ENCODE data around the gene ITPR2.

ITPR2 gene

DNA sequence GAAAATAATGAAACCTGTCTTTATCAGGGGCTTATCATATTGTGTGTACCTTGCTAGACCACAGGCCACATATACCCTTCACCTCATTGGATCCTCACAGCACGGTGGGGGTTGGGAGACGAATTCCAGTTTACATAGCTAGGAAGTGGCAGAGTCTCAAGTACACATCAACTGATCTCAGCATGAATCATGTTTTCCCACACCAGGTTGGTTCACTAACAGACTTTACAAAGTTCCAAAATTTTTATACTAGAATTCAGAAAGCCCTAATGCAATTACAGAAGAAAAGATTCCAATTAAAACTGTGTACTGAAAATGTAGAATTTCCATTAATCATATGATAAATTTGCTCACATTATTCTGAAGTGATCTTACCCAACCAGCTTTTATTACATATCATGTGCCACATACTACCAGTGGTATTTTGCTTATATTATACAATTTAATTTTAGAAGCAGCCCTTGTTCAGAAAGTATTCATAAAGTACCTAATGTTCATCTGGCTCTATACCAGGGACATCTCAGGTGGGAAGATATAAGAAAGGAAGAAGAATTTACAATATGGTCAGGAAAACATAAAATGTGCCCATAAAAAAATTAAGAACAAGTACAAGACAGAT lies 196.2 kb downstream of the ITPR2 start:
- TF ChIP-seq CTCF (conservative IDR thresholded peaks at IDR 0.05; ENCODE audit: control insufficient read depth, insufficient read depth, low read depth, low read length), result no peak
- peak; percentile 75 for DNase-seq (ENCODE audit: low read depth)

GRCh38 chr12:26633591-26634210 lies 199.3 kb downstream of the ITPR2 start:
- DNase-seq (ENCODE audit: low read depth), result peak; percentile 84
- no peak overlapping the region for H3K4me3 ChIP-seq (ENCODE audit: control insufficient read depth, low read depth, low read length)
- TF ChIP-seq CTCF (conservative IDR thresholded peaks at IDR 0.05; ENCODE audit: control insufficient read depth, insufficient read depth, low read depth, low read length), result no peak

More for the DNA sequence above, 196.2 kb downstream of the ITPR2 start:
- no peak overlapping the region for H3K4me3 ChIP-seq (ENCODE audit: control insufficient read depth, low read depth, low read length)

DNA sequence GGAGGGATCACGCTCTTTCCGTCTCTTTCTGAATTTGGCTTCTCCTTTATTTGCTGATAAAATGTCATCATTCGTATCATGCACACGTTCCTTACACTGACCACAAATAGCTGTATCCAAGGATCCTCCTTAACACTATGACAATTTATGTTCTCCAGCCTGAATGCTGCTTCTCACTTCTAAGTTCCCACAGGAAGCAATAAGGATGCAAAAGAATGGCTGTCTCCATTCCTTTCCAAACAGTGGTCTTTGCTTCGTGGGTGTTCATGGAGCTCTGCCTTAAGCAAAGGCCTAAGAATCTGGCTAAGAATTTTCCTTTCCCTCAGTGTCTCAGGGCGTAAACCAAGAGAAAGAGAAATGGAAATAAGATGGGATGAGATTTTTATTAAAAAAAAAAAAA lies 200.2 kb downstream of the ITPR2 start:
- H3K4me3 ChIP-seq (ENCODE audit: control insufficient read depth, low read depth, low read length), result no peak overlapping the region
- no peak for DNase-seq (ENCODE audit: low read depth)
- no peak for TF ChIP-seq CTCF (conservative IDR thresholded peaks at IDR 0.05; ENCODE audit: control insufficient read depth, insufficient read depth, low read depth, low read length)

DNA sequence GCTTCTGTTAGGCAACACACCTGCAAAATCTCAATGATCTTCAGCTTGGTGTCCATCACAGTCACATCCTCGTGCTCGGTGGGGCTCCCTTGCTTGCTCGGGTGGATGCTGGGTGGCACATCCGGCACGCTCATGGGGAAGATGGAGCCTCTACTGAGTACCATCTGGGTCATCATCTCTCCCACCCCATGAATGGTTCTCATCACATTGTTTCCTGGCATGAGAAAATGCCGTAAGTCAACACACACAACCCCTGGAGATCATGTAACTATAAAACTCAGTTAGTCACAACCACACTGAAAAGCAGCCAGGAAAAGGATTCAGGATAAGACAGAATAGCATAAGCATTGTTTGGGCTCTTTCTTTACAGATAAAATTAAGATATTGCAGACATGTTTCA lies 201.1 kb downstream of the ITPR2 start:
- H3K4me3 ChIP-seq (ENCODE audit: control insufficient read depth, low read depth, low read length), result no peak overlapping the region
- DNase-seq (ENCODE audit: low read depth), result no peak
- no peak for TF ChIP-seq CTCF (conservative IDR thresholded peaks at IDR 0.05; ENCODE audit: control insufficient read depth, insufficient read depth, low read depth, low read length)

- H3K4me3 ChIP-seq (ENCODE audit: control insufficient read depth, low read depth, low read length), result peak overlapping the region; percentile 12
- TF ChIP-seq CTCF (conservative IDR thresholded peaks at IDR 0.05; ENCODE audit: control insufficient read depth, insufficient read depth, low read depth, low read length), result no peak
- DNase-seq (ENCODE audit: low read depth), result peak; percentile 77
These were observed 202.4 kb downstream of the ITPR2 start for GRCh38 chr12:26630546-26631027.

- peak; percentile 34 for DNase-seq (ENCODE audit: low read depth)
- peak; percentile 46 for TF ChIP-seq CTCF (conservative IDR thresholded peaks at IDR 0.05; ENCODE audit: control insufficient read depth, insufficient read depth, low read depth, low read length)
- no peak overlapping the region for H3K4me3 ChIP-seq (ENCODE audit: control insufficient read depth, low read depth, low read length)
These were observed 203.1 kb downstream of the ITPR2 start for GRCh38 chr12:26629864-26630263.

Measured in fibroblast of mammary gland (primary cell).